Epithelial cell of proximal tubule (primary cell): ENCODE data around the gene ERAL1. TPM values are rescaled to one million over a fixed set of nuclear protein-coding genes. Genes with fewer than 3 reads are reported as not detected.

Source experiments
- DNase-seq: peaks from one replicate; pipeline ENCODE4 v3.0.0-alpha.2; 2011; ENCODE audit warnings: low read depth
- H3K4me3 ChIP-seq: 2 replicates; pipeline ENCODE4 v1.5.1; 2011; ENCODE audit warnings: low read depth, mild to moderate bottlenecking, low read length
- total RNA-seq: library from RNA; depleted of rRNA; stranded (reverse); fragments of >200 nt; gene quantifications from 2 replicates; pipeline ENCODE4 v1.2.3, GENCODE V29; 2015
- TF ChIP-seq, protein P1 (sequence below): conservative IDR thresholded peaks from 2 replicates; pipeline ENCODE4 v1.5.1; 2012; ENCODE audit warnings: low read depth, mild to moderate bottlenecking, low read length

ERAL1 gene
- total RNA-seq, 1 donor from 2014 or later = 86.9 TPM

DNA sequence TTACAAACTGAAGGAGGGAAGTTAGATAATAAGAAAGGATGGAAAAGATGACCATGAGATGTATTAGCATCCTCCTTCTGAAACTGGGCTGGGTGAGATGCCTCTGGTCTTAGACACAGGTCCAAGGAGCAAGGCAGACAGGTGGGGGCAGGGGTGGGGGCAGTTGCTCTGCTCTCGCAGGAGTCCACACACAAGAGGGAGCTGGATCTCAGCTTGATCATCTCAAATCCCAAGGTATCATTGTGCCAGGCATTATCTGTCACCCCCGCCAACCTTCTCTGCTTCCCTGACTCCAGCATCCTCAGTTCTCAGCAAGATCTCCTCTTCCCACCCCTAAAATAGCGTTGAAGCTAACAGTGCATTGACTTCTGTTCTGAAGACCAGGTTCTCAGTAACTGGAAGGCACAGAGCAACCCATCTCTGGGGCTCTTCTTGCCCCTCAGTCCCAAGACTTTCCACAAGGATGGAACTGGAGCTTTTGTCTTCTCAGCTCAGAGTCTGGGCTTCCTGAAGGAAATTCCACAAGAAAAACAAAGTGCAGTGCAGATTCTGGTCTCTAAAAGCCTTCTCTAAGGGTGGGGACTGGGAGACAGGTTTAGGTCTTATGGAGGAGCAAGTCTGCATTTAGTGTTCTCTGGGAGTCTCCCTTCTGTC lies 41.1 kb downstream of the ERAL1 start:
- TF ChIP-seq, protein P1, sequence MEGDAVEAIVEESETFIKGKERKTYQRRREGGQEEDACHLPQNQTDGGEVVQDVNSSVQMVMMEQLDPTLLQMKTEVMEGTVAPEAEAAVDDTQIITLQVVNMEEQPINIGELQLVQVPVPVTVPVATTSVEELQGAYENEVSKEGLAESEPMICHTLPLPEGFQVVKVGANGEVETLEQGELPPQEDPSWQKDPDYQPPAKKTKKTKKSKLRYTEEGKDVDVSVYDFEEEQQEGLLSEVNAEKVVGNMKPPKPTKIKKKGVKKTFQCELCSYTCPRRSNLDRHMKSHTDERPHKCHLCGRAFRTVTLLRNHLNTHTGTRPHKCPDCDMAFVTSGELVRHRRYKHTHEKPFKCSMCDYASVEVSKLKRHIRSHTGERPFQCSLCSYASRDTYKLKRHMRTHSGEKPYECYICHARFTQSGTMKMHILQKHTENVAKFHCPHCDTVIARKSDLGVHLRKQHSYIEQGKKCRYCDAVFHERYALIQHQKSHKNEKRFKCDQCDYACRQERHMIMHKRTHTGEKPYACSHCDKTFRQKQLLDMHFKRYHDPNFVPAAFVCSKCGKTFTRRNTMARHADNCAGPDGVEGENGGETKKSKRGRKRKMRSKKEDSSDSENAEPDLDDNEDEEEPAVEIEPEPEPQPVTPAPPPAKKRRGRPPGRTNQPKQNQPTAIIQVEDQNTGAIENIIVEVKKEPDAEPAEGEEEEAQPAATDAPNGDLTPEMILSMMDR = no peak
- peak overlapping the region; percentile 87 for H3K4me3 ChIP-seq
- no peak for DNase-seq

GRCh38 chr17:28896491-28896883 lies 41.7 kb downstream of the ERAL1 start:
- TF ChIP-seq, protein P1 = no peak
- DNase-seq = no peak
- peak overlapping the region; percentile 87 for H3K4me3 ChIP-seq

GRCh38 chr17:28896884-28897768 lies 42.3 kb downstream of the ERAL1 start, which contains the start of gene FLOT2:
Gene FLOT2, minus strand, starts transcription at chr17:28897733. Its CDS starts 159 bp downstream, at chr17:28897574.
- no peak for DNase-seq
- TF ChIP-seq, protein P1 = peak; percentile 29
- peak within 1 kb of the TSS; percentile 87 for H3K4me3 ChIP-seq

DNA sequence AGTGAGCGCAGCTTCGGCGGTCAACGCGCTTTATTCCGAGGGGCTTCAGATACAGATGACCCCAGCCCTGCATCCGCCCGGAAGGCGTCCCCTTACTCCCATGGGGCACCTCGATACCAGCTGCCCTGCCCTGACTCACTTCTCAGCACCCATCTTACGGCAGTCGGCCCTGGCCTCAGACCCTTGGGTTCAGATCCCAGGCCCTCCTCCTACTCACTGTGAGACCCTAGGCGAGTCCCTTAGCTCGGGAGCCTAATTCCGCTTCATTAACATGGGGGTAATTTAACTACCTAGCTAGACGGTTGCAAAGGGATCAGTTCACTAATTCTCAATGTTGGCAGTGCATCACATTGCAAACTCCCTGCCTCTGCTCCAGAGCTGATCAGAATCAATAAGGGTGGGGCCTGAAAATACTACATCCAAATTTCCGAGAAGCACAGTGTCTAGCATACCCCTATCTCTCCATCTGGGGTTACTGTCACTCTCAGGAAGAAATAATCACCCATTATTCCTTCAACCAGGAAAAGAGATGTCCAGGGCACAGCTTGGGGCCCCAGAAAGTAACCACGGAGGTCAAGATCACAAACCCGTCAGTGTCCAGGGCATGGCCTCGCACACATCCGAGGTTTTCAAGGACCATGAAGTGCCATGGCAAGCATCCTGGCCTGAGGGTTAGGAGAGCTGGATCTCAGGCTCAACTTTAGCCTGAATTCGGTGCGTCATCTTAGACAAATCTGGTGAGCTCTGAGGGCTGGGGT lies 43.1 kb downstream of the ERAL1 start:
- TF ChIP-seq, protein P1 = no peak

GRCh38 chr17:28898527-28898955 lies 43.7 kb downstream of the ERAL1 start:
- TF ChIP-seq, protein P1 = no peak
- no peak for DNase-seq
- H3K4me3 ChIP-seq = no peak overlapping the region

More for the DNA sequence above, 43.1 kb downstream of the ERAL1 start:
- no peak for DNase-seq
- peak overlapping the region; percentile 87 for H3K4me3 ChIP-seq

DNA sequence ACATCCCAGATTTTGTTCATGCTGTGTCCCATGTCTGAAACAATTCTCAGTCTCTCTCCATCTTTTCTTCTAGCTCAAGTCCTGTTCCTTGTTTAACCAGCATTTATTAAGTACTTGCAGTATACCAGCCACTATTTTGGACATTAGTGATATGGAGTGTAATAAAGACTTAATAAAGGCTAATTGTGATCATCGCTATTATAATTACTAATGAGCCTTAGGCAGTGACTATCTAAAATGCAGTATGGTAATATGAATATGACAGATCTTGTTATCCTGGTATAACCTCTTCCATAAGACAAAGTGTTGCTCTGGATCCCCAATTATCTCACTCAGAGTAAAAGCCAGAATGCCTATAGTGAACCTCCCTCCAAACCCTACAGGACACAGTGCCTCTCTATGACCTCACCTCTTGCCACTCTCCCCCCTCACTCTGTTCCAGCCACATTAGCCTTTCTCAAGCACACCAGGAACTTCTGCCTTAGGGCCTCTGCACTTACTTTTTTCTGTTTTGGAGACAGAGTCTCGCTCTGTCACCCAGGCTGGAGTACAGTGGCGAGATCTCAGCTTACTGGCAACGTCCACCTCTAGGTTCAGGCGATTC lies 44.5 kb downstream of the ERAL1 start:
- no peak overlapping the region for H3K4me3 ChIP-seq
- no peak for DNase-seq
- TF ChIP-seq, protein P1 = no peak
